ENCODE results near the gene GRID2.

DNA sequence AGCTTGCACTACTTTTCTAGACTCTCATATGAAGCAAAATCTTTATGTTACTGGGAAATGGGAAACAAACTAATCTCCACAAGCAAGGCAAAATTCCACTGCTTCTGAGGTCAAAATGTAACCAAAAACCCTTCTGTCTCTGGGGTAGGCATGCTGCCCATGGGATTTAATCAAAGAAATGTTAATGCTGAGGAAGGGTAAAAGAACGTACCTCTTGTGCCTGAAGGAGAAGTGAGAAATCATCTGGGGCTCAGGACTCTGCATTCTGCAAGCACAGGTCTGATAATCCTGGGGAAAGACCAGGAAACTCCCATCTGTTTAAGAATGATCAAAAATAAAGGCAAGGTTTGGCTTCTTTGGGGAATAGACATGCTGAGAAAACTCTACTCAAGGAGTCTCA lies 184.7 kb downstream of the GRID2 start:
- TF ChIP-seq CTCF (optimal IDR thresholded peaks at IDR 0.05 in 1 of 3, IDR thresholded peaks at IDR 0.05 in 1 of 3, conservative IDR thresholded peaks at IDR 0.05 in 1 of 3; ENCODE audit: extremely low read depth in 1 of 3, insufficient read depth in 2 of 3, low read length in 3 of 3) (no peak), EZH2 (IDR thresholded peaks at IDR 0.05; ENCODE audit: low read length) (no peak)
